Liver (tissue), 9 donors: ENCODE data around the gene GRM1. TPM values are rescaled to one million over a fixed set of nuclear protein-coding genes. Genes with fewer than 3 reads are reported as not detected.

ENCODE experiments used
- DNase-seq: peaks from one replicate; pipeline ENCODE4 v3.0.0-alpha.2; 2017; ENCODE audit warnings: low spot score
- H3K27ac ChIP-seq, 2 donors: one replicate each; pipeline ENCODE4 v1.7.0; 2013; ENCODE audit warnings: inconsistent platforms in 2 of 2, low read length in 2 of 2, control low read depth in 1 of 2, low read depth in 1 of 2, mild to moderate bottlenecking in 1 of 2
- H3K27me3 ChIP-seq, 4 donors: one replicate each; pipeline versions ENCODE4 v1.6.1 to v1.7.0; 2013; ENCODE audit warnings: low read length in 3 of 4, inconsistent platforms in 1 of 4, mild to moderate bottlenecking in 1 of 4, moderate library complexity in 1 of 4; ENCODE audit not compliant: control insufficient read depth in 4 of 4, insufficient read depth in 4 of 4
- H3K36me3 ChIP-seq, 4 donors: one replicate each; pipeline versions ENCODE4 v1.6.1 to v1.7.0; 2013; ENCODE audit warnings: low read length in 3 of 4, mild to moderate bottlenecking in 3 of 4, low read depth in 1 of 4, moderate library complexity in 1 of 4; ENCODE audit not compliant: control insufficient read depth in 4 of 4, insufficient read depth in 3 of 4
- H3K4me1 ChIP-seq, 4 donors: one replicate each; pipeline versions ENCODE4 v1.6.1 to v1.7.0; 2013; ENCODE audit warnings: low read length in 3 of 4, mild to moderate bottlenecking in 3 of 4, moderate library complexity in 1 of 4; ENCODE audit not compliant: control insufficient read depth in 4 of 4, insufficient read depth in 4 of 4
- H3K4me3 ChIP-seq, 3 donors: one replicate each; pipeline versions ENCODE4 v1.6.1 to v1.7.0; 2013; ENCODE audit warnings: low read length in 3 of 3, control low read depth in 1 of 3, low read depth in 1 of 3, mild to moderate bottlenecking in 1 of 3
- H3K9ac ChIP-seq, 2 donors: one replicate each; pipeline ENCODE4 v1.7.0; 2013; ENCODE audit warnings: low read length in 2 of 2, mild to moderate bottlenecking in 2 of 2, moderate library complexity in 2 of 2, control low read depth in 1 of 2, low read depth in 1 of 2
- H3K9me3 ChIP-seq, 4 donors: one replicate each; pipeline versions ENCODE4 v1.6.1 to v1.7.0; 2013; ENCODE audit warnings: low read length in 3 of 4; ENCODE audit not compliant: control insufficient read depth in 4 of 4
- EGR1 ChIP-seq, 2 donors: IDR thresholded peaks; 2 replicates each; pipeline ENCODE4 v1.6.1; 2016 to 2018; ENCODE audit warnings: antibody characterized with exemption in 2 of 2, low read depth in 2 of 2
- FOXA1 ChIP-seq: IDR thresholded peaks from 2 replicates; pipeline ENCODE4 v1.6.1; 2016; ENCODE audit warnings: antibody characterized with exemption
- FOXA2 ChIP-seq: IDR thresholded peaks from 2 replicates; pipeline ENCODE4 v1.6.1; 2016; ENCODE audit warnings: antibody characterized with exemption
- GABPA ChIP-seq, 2 donors: IDR thresholded peaks in 1 of 2; conservative IDR thresholded peaks in 1 of 2; 2 replicates each; pipeline ENCODE4 v1.6.1; 2016; ENCODE audit warnings: antibody characterized with exemption in 2 of 2, mild to moderate bottlenecking in 1 of 2, moderate library complexity in 1 of 2
- HNF4A ChIP-seq, 2 donors: conservative IDR thresholded peaks; 2 replicates each; pipeline ENCODE4 v1.6.1; 2016; ENCODE audit warnings: antibody characterized with exemption in 2 of 2, mild to moderate bottlenecking in 2 of 2
- JUND ChIP-seq, 2 donors: IDR thresholded peaks; 2 replicates each; pipeline ENCODE4 v1.6.1; 2016; ENCODE audit warnings: antibody characterized with exemption in 2 of 2
- NR2F2 ChIP-seq: IDR thresholded peaks from 2 replicates; pipeline ENCODE4 v1.6.1; 2016; ENCODE audit warnings: antibody characterized with exemption
- RXRA ChIP-seq, 2 donors: IDR thresholded peaks; 2 replicates each; pipeline ENCODE4 v1.6.1; 2017 to 2018; ENCODE audit warnings: antibody characterized with exemption in 2 of 2, mild to moderate bottlenecking in 1 of 2
- SP1 ChIP-seq: IDR thresholded peaks from 2 replicates; pipeline ENCODE4 v1.6.1; 2018; ENCODE audit warnings: antibody characterized with exemption, mild to moderate bottlenecking
- TAF1 ChIP-seq: conservative IDR thresholded peaks from 2 replicates; pipeline ENCODE4 v1.6.1; 2016; ENCODE audit warnings: antibody characterized with exemption, mild to moderate bottlenecking
- WGBS: extraction: QIAGEN DNeasy Blood & Tissue Kit; methylation state at CpG from one replicate; pipeline ENCODE4 v1.1.7; 2013; 5-methylcytosine and 5-hydroxymethylcytosine counted together
- polyA plus RNA-seq, 2 donors: library from polyadenylated mRNA; stranded (reverse) in 1 of 2; unstranded in 1 of 2; fragments of 200-250 nt in 1 of 2; fragments of >200 nt in 1 of 2; fragmentation: Nextera tagmentation in 1 of 2; extraction: Ambion mirVana in 1 of 2; gene quantifications; one replicate each; pipeline versions ENCODE4 v1.2.1 to v1.2.3, GENCODE V29; 2013 to 2015
- total RNA-seq, 2 donors: library from RNA; depleted of rRNA; stranded (reverse); fragments of >200 nt; gene quantifications; one replicate each; pipeline ENCODE4 v1.2.3, GENCODE V29; 2014
- TF ChIP-seq, protein P1 (sequence below): IDR thresholded peaks from 2 replicates; pipeline ENCODE4 v1.6.1; 2016; ENCODE audit warnings: antibody characterized with exemption
- TF ChIP-seq, protein P2 (sequence below): IDR thresholded peaks from 2 replicates; pipeline ENCODE4 v1.6.1; 2016; ENCODE audit warnings: antibody characterized with exemption
- TF ChIP-seq, protein P3 (sequence below): fragments of 150-350 bp; IDR thresholded peaks from 2 replicates; pipeline ENCODE4 v1.5.1; 2017; ENCODE audit warnings: improper control_type of control experiment, low read depth, low read length; ENCODE audit not compliant: missing input control
- TF ChIP-seq, protein P4 (sequence below): IDR thresholded peaks from 2 replicates; pipeline ENCODE4 v1.6.1; 2016; ENCODE audit warnings: antibody characterized with exemption, mild to moderate bottlenecking
- donor health status: healthy.
- donor health status: healthy.
- donor health status: healthy.
- donor health status: healthy.
- donor health status: healthy.

GRM1 gene
- total and polyA plus RNA-seq, 4 donors = under 0.01 to 0.05 (median 0.01) TPM; not detected in 1

DNA sequence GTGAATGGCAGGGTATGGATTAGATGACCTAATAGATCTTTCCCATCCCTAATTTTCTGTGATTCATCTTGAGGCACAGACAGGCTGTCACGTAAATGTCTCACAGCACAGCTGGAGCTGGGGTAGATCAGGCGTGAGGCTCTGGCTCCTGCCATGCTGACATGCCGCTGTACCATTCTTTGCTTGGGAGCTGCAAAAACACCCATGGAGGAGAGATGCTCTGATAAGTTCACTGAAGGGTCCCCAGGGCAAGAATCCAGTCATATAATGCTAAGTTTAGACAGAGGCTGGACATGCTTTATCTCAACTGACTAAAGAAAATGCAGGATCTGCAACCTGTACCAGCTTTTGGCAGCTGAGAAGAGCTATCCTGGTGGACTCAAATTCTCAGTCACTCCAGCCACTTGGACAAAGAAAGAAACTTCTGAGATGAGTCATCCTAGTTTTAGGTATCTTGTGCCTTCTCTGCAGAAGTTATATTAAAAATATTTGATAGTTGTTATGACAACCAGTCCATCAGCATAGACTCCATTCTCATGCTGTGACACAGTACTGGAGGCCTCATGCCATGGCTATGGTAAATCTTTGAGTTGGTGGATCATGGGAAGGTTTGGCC lies 329.7 kb downstream of the GRM1 start (continued):
- TF ChIP-seq GABPA (IDR thresholded peaks at IDR 0.05 in 1 of 2, conservative IDR thresholded peaks at IDR 0.05 in 1 of 2) = no peak
- TF ChIP-seq EGR1 (IDR thresholded peaks at IDR 0.05; ENCODE audit: low read depth in 2 of 2) = no peak
- TF ChIP-seq JUND (IDR thresholded peaks at IDR 0.05) = no peak
- TF ChIP-seq, protein P1, sequence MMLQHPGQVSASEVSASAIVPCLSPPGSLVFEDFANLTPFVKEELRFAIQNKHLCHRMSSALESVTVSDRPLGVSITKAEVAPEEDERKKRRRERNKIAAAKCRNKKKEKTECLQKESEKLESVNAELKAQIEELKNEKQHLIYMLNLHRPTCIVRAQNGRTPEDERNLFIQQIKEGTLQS = no peak
- TF ChIP-seq SP1 = no peak
- no peak for TF ChIP-seq HNF4A (conservative IDR thresholded peaks at IDR 0.05)

DNA sequence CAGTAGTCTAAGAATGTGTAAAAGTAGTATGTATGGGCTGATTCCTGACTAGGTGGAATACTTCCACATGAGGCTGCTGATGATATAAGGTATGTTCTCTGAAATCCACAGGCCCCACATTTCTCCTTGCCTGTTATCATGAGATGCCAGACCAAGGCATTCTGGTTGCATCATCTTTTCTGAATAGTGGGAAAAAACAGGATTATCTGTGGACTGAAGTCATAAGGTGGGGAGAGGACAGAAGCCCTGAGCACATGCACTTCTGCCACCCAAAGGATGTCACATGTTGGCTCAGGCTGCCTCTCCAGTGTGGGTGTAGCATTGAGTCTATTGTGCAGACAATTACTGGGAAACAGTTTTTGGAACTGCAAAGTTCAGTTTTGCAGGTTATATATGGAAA lies 330.3 kb downstream of the GRM1 start:
- no peak overlapping the region for H3K27ac ChIP-seq
- no peak overlapping the region for H3K4me3 ChIP-seq
- H3K9me3 ChIP-seq = no peaks in the 10 kb centered on the region
- H3K27me3 ChIP-seq = peaks cover 0 to 3% (median 0%) of the 10 kb centered on the region in 4 donors
- no peak overlapping the region for H3K9ac ChIP-seq
- H3K36me3 ChIP-seq = no peaks in the 10 kb centered on the region
- H3K4me1 ChIP-seq = no peaks in the 10 kb centered on the region
- no peak for DNase-seq
- TF ChIP-seq FOXA1 (no peak), RXRA (IDR thresholded peaks at IDR 0.05) (no peak), SP1 (no peak), NR2F2 (no peak), FOXA2 (no peak), JUND (IDR thresholded peaks at IDR 0.05) (no peak), EGR1 (IDR thresholded peaks at IDR 0.05; ENCODE audit: low read depth in 2 of 2) (no peak)
- TF ChIP-seq, protein P1 = no peak
- TF ChIP-seq, protein P2, sequence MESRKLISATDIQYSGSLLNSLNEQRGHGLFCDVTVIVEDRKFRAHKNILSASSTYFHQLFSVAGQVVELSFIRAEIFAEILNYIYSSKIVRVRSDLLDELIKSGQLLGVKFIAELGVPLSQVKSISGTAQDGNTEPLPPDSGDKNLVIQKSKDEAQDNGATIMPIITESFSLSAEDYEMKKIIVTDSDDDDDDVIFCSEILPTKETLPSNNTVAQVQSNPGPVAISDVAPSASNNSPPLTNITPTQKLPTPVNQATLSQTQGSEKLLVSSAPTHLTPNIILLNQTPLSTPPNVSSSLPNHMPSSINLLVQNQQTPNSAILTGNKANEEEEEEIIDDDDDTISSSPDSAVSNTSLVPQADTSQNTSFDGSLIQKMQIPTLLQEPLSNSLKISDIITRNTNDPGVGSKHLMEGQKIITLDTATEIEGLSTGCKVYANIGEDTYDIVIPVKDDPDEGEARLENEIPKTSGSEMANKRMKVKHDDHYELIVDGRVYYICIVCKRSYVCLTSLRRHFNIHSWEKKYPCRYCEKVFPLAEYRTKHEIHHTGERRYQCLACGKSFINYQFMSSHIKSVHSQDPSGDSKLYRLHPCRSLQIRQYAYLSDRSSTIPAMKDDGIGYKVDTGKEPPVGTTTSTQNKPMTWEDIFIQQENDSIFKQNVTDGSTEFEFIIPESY = no peak

- H3K4me3 ChIP-seq = no peak overlapping the region
- H3K9me3 ChIP-seq = no peaks in the 10 kb centered on the region
- TF ChIP-seq, protein P3, sequence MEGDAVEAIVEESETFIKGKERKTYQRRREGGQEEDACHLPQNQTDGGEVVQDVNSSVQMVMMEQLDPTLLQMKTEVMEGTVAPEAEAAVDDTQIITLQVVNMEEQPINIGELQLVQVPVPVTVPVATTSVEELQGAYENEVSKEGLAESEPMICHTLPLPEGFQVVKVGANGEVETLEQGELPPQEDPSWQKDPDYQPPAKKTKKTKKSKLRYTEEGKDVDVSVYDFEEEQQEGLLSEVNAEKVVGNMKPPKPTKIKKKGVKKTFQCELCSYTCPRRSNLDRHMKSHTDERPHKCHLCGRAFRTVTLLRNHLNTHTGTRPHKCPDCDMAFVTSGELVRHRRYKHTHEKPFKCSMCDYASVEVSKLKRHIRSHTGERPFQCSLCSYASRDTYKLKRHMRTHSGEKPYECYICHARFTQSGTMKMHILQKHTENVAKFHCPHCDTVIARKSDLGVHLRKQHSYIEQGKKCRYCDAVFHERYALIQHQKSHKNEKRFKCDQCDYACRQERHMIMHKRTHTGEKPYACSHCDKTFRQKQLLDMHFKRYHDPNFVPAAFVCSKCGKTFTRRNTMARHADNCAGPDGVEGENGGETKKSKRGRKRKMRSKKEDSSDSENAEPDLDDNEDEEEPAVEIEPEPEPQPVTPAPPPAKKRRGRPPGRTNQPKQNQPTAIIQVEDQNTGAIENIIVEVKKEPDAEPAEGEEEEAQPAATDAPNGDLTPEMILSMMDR = no peak
- TF ChIP-seq SP1 = no peak
- TF ChIP-seq, protein P4, sequence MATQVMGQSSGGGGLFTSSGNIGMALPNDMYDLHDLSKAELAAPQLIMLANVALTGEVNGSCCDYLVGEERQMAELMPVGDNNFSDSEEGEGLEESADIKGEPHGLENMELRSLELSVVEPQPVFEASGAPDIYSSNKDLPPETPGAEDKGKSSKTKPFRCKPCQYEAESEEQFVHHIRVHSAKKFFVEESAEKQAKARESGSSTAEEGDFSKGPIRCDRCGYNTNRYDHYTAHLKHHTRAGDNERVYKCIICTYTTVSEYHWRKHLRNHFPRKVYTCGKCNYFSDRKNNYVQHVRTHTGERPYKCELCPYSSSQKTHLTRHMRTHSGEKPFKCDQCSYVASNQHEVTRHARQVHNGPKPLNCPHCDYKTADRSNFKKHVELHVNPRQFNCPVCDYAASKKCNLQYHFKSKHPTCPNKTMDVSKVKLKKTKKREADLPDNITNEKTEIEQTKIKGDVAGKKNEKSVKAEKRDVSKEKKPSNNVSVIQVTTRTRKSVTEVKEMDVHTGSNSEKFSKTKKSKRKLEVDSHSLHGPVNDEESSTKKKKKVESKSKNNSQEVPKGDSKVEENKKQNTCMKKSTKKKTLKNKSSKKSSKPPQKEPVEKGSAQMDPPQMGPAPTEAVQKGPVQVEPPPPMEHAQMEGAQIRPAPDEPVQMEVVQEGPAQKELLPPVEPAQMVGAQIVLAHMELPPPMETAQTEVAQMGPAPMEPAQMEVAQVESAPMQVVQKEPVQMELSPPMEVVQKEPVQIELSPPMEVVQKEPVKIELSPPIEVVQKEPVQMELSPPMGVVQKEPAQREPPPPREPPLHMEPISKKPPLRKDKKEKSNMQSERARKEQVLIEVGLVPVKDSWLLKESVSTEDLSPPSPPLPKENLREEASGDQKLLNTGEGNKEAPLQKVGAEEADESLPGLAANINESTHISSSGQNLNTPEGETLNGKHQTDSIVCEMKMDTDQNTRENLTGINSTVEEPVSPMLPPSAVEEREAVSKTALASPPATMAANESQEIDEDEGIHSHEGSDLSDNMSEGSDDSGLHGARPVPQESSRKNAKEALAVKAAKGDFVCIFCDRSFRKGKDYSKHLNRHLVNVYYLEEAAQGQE = no peak
- no peak for TF ChIP-seq NR2F2
- no peak for TF ChIP-seq TAF1
- TF ChIP-seq EGR1 (IDR thresholded peaks at IDR 0.05; ENCODE audit: low read depth in 2 of 2) = no peak
- TF ChIP-seq RXRA (IDR thresholded peaks at IDR 0.05) = no peak
- no peak for TF ChIP-seq JUND (IDR thresholded peaks at IDR 0.05)
- TF ChIP-seq, protein P1 = no peak
- WGBS = 54% methylated on average over 4 of the region's 4 CpGs
- no peak overlapping the region for H3K9ac ChIP-seq
- H3K4me1 ChIP-seq = no peaks in the 10 kb centered on the region
- H3K36me3 ChIP-seq = no peaks in the 10 kb centered on the region
- H3K27me3 ChIP-seq = peaks cover 0 to 2% (median 0%) of the 10 kb centered on the region in 4 donors
- DNase-seq = no peak
- no peak overlapping the region for H3K27ac ChIP-seq
Measured at GRCh38 chr6:146361128-146361924, 332.5 kb downstream of the GRM1 start.
